Measurements from ENCODE around the gene OR4D11. TPM values are rescaled to one million over a fixed set of nuclear protein-coding genes. Genes with fewer than 3 reads are reported as not detected.

Gene OR4D11
- total RNA-seq, 4 donors from 2014 or later = not detected

DNA sequence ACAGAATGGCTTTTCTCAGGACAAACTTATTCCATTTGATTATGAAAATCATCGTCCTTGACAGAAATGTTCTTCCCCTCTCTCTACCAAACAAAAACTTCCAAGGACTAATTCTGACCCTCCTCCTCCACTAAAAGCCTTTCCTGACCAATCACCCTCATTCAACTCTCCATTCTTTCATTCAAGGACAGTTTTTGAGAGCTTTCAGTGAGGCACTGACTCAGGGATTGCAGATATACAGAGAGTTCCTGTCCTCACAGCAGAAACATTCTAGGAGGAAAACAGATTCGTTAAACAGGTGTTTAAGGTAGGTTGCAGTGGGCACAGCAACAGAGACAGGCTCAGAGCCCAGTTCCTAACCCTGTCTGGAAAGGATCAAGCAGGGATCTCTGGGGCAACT is 49.5 kb downstream of the OR4D11 start:
- DNase-seq = no peak
- WGBS, 2 donors = 46 to 55% methylated on average over 2 of the region's 2 CpGs
- peak overlapping the region in 1 of 4 donors; percentile 20 for H3K27ac ChIP-seq
- H3K4me3 ChIP-seq = no peak overlapping the region
- H3K4me1 ChIP-seq = peaks cover 0 to 57% (median 0%) of the 10 kb centered on the region in 3 donors
- no peaks in the 10 kb centered on the region for H3K36me3 ChIP-seq
- TF ChIP-seq, protein P1, sequence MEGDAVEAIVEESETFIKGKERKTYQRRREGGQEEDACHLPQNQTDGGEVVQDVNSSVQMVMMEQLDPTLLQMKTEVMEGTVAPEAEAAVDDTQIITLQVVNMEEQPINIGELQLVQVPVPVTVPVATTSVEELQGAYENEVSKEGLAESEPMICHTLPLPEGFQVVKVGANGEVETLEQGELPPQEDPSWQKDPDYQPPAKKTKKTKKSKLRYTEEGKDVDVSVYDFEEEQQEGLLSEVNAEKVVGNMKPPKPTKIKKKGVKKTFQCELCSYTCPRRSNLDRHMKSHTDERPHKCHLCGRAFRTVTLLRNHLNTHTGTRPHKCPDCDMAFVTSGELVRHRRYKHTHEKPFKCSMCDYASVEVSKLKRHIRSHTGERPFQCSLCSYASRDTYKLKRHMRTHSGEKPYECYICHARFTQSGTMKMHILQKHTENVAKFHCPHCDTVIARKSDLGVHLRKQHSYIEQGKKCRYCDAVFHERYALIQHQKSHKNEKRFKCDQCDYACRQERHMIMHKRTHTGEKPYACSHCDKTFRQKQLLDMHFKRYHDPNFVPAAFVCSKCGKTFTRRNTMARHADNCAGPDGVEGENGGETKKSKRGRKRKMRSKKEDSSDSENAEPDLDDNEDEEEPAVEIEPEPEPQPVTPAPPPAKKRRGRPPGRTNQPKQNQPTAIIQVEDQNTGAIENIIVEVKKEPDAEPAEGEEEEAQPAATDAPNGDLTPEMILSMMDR (IDR thresholded peaks at IDR 0.05) = no peak
- no peak for TF ChIP-seq POLR2A (IDR thresholded peaks at IDR 0.05)
- intact Hi-C loops (cut with DNase I) = no loop called here
- no peaks in the 10 kb centered on the region for H3K27me3 ChIP-seq
- no peaks in the 10 kb centered on the region for H3K9me3 ChIP-seq

DNA sequence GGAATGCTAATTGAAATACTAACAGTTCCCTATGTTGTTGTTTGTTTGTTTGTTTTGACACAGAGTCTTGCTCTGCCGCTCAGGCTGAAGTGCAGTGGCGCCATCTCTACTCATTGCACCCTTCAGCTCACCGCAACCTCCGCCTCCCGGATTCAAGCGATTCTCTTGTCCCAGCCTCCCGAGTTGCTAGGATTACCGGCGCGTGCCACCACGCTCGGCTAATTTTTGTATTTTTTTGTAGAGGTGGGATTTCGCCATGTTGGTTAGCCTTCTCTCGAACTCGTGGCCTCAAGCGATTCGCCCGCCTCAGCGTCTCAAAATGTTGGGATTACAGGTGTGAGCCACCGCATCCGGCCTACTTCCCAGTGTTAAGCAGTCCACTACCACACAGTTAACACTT is 49.9 kb downstream of the OR4D11 start:
- H3K27ac ChIP-seq = no peak overlapping the region
- H3K36me3 ChIP-seq = no peaks in the 10 kb centered on the region
- H3K4me1 ChIP-seq = peaks cover 0 to 60% (median 0%) of the 10 kb centered on the region in 3 donors
- intact Hi-C loops (cut with DNase I) = no loop called here
- WGBS, 2 donors = 94% methylated on average over 16 to 21 of the region's 21 CpGs
- no peak for DNase-seq
- no peaks in the 10 kb centered on the region for H3K27me3 ChIP-seq
- TF ChIP-seq POLR2A (IDR thresholded peaks at IDR 0.05) = no peak
- TF ChIP-seq, protein P1 (IDR thresholded peaks at IDR 0.05) = no peak
- no peaks in the 10 kb centered on the region for H3K9me3 ChIP-seq
- no peak overlapping the region for H3K4me3 ChIP-seq

Other genes with a start within 250 kb of the OR4D11 start
- gene OR5AN1, start 144.7 kb upstream of the OR4D11 start, total RNA-seq = not detected
- gene OR5A2, start 77.2 kb upstream of the OR4D11 start, total RNA-seq = not detected
- gene OR5A1, start 67.1 kb upstream of the OR4D11 start, total RNA-seq = not detected
- gene OR4D6, start 46.6 kb upstream of the OR4D11 start, total RNA-seq = not detected
- gene OR4D10, start 30.3 kb upstream of the OR4D11 start, total RNA-seq = not detected
- not detected for gene OR4D9, start 8.0 kb downstream of the OR4D11 start, total RNA-seq
- gene OSBP, start 112.2 kb downstream of the OR4D11 start, total RNA-seq = 10 to 100 TPM; 19.4 to 28.8 (median 23.3) TPM
- 10 to 100 TPM; 11.2 to 17.9 (median 15.3) TPM for gene PATL1, start 165.5 kb downstream of the OR4D11 start, total RNA-seq
- not detected for gene OR10V1, start 210.3 kb downstream of the OR4D11 start, total RNA-seq